NT2/D1 (cell line): ENCODE results near the gene ANTXR2.

Experiments used
- SUZ12 ChIP-seq: IDR thresholded peaks from 2 replicates; pipeline ENCODE4 v1.6.1; 2011; ENCODE audit not compliant: insufficient read length, insufficient read depth; ENCODE audit errors: extremely low read depth
- YY1 ChIP-seq: IDR thresholded peaks from 2 replicates; pipeline ENCODE4 v1.6.1; 2011; ENCODE audit not compliant: insufficient read length, insufficient read depth
- ZNF274 ChIP-seq: IDR thresholded peaks from 2 replicates; pipeline ENCODE4 v1.6.1; 2011; ENCODE audit warnings: mild to moderate bottlenecking, low read depth, low read length

DNA sequence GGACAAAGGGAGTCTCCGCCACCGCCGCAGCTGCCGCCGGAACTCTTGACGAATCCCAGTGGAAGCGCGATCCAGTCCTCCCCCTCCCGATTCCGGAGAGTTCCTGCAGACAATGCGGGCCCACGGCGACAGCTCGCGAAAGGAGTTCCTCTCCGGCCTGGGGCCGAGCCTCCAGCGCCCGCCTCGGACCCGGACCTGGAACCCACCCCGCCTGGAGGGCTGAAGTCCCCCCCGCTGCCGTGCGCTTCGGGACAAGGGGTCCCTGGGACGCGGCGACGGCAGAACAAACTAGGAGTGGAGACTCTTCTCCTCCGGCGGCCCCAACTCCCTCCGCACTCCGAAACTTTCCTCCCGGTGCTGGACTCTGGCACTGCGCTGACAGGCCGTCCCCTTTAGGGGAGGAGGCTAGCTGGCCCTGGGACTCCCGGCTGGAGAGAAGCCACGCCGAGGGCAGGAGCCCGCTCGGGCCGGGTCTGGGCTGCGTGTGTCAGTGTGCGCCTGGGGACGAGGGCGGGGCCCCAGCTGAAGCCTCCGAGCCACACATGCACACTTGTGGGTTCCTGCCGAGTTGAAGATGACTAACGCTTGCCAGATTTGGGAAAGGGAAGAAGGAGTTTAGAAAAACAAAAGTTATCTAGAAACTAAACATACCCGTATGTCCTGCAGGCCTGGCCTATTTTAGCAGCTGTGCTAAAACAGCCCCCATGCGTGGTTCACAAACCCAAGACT lies at the start of gene ANTXR2:
- TF ChIP-seq SUZ12 (no peak), YY1 (no peak), ZNF274 (no peak)
